ENCODE results near the gene FAM110D.

The FAM110D gene

GRCh38 chr1:26122988-26123973 is 35.6 kb upstream of the FAM110D start:
- no peak for TF ChIP-seq CREB1 (IDR thresholded peaks at IDR 0.05; ENCODE audit: low read depth)
- TF ChIP-seq YY1 (IDR thresholded peaks at IDR 0.05; ENCODE audit: low read depth) = no peak
- TF ChIP-seq, protein P1, sequence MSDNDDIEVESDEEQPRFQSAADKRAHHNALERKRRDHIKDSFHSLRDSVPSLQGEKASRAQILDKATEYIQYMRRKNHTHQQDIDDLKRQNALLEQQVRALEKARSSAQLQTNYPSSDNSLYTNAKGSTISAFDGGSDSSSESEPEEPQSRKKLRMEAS (IDR thresholded peaks at IDR 0.05) = no peak
- no peak for TF ChIP-seq USF1 (IDR thresholded peaks at IDR 0.05)
- no peak for TF ChIP-seq REST (IDR thresholded peaks at IDR 0.05; ENCODE audit: low read depth)
- TF ChIP-seq EGR1 (IDR thresholded peaks at IDR 0.05) = no peak
- no peak for TF ChIP-seq TCF12 (IDR thresholded peaks at IDR 0.05; ENCODE audit: low read depth)
- TF ChIP-seq TEAD4 (IDR thresholded peaks at IDR 0.05) = no peak
- TF ChIP-seq ZBTB7A (IDR thresholded peaks at IDR 0.05; ENCODE audit: low read depth) = no peak
- no peak for TF ChIP-seq EP300 (IDR thresholded peaks at IDR 0.05; ENCODE audit: borderline replicate concordance)
- no peak for TF ChIP-seq FOXM1 (IDR thresholded peaks at IDR 0.05; ENCODE audit: borderline replicate concordance, low read depth)
- TF ChIP-seq TAF1 (IDR thresholded peaks at IDR 0.05; ENCODE audit: low read depth) = no peak
- no peak for TF ChIP-seq CEBPB (IDR thresholded peaks at IDR 0.05)
- TF ChIP-seq NFIC (IDR thresholded peaks at IDR 0.05) = no peak
- no peak for TF ChIP-seq RAD21 (IDR thresholded peaks at IDR 0.05; ENCODE audit: low read depth)

DNA sequence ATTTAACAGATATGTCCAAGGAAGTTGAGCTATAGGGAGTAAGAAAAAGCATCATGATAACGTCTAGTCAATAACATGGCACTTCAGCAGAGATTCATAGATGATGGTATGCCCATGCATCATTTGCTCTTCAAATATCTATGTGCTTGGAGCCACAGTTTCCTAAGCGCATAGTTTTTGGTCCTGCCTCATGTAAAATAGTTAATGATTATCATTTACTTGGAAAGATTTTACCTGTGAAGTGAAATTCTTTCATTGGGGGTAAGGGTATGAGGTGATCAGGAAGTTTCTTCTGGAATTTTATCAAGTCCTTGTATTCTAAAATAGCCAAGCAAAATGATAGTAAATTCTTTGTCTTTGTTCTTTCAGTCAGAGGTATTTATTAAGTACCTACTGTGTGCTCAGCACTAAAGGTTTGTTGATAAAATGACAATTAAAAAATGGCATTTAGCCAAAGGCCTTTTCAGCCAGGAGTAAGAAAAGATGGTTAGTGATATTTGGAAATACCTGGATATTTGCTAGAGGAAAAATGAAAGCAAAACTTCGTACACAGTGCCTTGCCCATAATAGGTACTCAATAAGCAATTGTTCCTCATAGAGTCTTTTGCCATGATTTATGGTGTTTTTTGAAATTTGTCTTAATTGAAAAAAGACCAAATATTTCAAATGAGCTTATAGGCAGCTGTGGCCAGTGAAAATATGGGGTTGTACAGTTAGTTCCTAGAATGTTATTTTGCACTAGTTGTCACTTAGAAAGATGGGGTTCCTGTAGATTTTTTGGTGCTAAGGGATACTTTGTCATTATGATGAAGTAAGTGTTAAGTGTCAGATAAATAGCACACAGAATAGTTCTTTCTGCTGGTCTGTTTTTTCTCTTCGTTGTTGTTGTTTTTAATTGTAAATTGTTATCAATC is 34.2 kb upstream of the FAM110D start:
- TF ChIP-seq EGR1 (IDR thresholded peaks at IDR 0.05) (no peak), REST (IDR thresholded peaks at IDR 0.05; ENCODE audit: low read depth) (no peak), NFIC (IDR thresholded peaks at IDR 0.05) (no peak), TCF12 (IDR thresholded peaks at IDR 0.05; ENCODE audit: low read depth) (no peak), FOXM1 (IDR thresholded peaks at IDR 0.05; ENCODE audit: borderline replicate concordance, low read depth) (no peak), TAF1 (IDR thresholded peaks at IDR 0.05; ENCODE audit: low read depth) (no peak), TEAD4 (IDR thresholded peaks at IDR 0.05) (no peak), RAD21 (IDR thresholded peaks at IDR 0.05; ENCODE audit: low read depth) (no peak), CREB1 (IDR thresholded peaks at IDR 0.05; ENCODE audit: low read depth) (no peak), CEBPB (IDR thresholded peaks at IDR 0.05) (no peak), ZBTB7A (IDR thresholded peaks at IDR 0.05; ENCODE audit: low read depth) (no peak), USF1 (IDR thresholded peaks at IDR 0.05) (no peak), EP300 (IDR thresholded peaks at IDR 0.05; ENCODE audit: borderline replicate concordance) (no peak), YY1 (IDR thresholded peaks at IDR 0.05; ENCODE audit: low read depth) (no peak)
- TF ChIP-seq, protein P1 (IDR thresholded peaks at IDR 0.05) = no peak

GRCh38 chr1:26125382-26125781 is 33.5 kb upstream of the FAM110D start:
- TF ChIP-seq FOXM1 (IDR thresholded peaks at IDR 0.05; ENCODE audit: borderline replicate concordance, low read depth) (no peak), REST (IDR thresholded peaks at IDR 0.05; ENCODE audit: low read depth) (no peak), USF1 (IDR thresholded peaks at IDR 0.05) (no peak), EGR1 (IDR thresholded peaks at IDR 0.05) (no peak), CREB1 (IDR thresholded peaks at IDR 0.05; ENCODE audit: low read depth) (no peak), YY1 (IDR thresholded peaks at IDR 0.05; ENCODE audit: low read depth) (no peak), CEBPB (IDR thresholded peaks at IDR 0.05) (no peak), TAF1 (IDR thresholded peaks at IDR 0.05; ENCODE audit: low read depth) (no peak), TCF12 (IDR thresholded peaks at IDR 0.05; ENCODE audit: low read depth) (no peak), ZBTB7A (IDR thresholded peaks at IDR 0.05; ENCODE audit: low read depth) (no peak), EP300 (IDR thresholded peaks at IDR 0.05; ENCODE audit: borderline replicate concordance) (no peak), RAD21 (IDR thresholded peaks at IDR 0.05; ENCODE audit: low read depth) (no peak), TEAD4 (IDR thresholded peaks at IDR 0.05) (no peak), NFIC (IDR thresholded peaks at IDR 0.05) (no peak)
- TF ChIP-seq, protein P1 (IDR thresholded peaks at IDR 0.05) = no peak

All from Ishikawa (cell line).